NCI-H2029 treated with DMSO at 0.1 percent for 48 hours (cell line): ENCODE results near the gene CCDC178.
"Not testable (repeated sequence)": the region's sequence is repeated elsewhere in the genome, so short reads cannot be mapped to it uniquely, and the experiment has no call there.

Experiments
- DNase-seq: peaks from one replicate; lab custom pipeline; 2025; lab: John Stamatoyannopoulos, UW

CCDC178 gene

DNA sequence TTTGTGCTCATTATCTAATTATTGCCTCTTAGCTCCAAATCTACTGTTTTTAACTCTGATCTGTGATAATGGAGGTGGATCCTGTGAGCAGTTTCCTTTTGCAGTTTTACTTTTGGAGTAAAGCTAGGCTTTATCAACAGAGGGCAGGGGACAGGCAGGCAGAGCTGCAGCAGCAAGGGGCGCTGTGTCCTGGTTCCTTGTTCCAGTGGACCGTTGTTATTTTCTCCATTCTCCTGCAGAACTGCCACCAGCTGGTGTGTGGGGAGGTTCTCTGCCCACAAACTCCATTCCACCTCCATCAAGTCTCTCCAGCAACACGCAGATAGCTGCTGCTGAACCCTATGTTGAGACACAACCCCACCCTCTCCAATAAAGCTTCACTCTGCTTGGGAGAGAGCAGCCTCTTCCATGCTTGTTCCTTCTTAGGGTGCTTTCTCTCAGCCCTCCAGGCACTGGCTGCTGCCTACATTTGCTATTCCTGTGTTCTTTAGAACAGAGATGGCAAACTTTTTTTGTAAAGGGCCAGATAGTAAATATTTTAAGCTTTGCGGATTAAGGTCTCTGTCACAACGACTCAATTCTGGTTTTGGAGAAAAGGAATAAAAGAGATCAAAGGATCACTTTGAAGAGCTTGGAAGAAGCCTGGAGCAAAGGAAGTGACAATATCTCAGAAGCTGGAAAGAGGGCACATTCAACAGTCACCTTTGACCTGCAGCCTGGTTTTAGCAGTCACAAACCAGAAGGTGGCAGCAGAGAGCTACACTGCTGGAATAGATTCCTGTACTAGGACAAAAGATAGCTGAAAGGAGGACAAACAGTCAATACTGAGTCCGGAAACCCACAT is 208.8 kb downstream of the CCDC178 start:
- DNase-seq: peak; percentile 81

- DNase-seq: peak; percentile 94
Observed at GRCh38 chr18:33212363-33212762, 228.2 kb downstream of the CCDC178 start.

DNA sequence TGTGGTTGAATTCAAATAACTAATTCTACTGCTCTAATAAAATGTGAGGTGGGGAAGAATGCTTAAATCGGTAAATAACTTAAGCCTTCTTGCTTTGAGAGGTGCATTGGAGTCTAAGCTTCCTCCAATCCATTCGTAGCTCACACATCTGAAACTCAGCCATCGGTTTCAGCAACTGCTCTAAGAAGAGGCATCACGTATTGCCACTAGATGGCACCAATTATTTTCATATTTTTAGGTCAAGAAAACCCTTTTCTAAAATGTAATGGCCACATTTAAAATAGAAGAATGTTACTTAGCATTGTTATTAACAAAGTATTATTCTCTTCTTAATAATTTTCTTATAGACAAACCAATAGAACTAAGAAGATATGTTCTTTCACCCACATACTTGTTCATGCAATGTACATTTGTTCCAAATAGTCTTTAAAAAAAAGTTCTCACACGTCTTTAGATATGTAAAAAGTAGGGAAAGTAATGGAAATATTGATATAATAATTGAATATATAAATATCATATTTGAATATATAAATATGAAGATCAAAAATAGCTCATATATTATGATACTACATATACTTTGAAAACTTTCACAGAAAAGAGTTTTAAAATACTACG is 229.8 kb downstream of the CCDC178 start:
- DNase-seq: peak; percentile 91

GRCh38 chr18:33205777-33206176 is 234.7 kb downstream of the CCDC178 start:
- no peak for DNase-seq

DNA sequence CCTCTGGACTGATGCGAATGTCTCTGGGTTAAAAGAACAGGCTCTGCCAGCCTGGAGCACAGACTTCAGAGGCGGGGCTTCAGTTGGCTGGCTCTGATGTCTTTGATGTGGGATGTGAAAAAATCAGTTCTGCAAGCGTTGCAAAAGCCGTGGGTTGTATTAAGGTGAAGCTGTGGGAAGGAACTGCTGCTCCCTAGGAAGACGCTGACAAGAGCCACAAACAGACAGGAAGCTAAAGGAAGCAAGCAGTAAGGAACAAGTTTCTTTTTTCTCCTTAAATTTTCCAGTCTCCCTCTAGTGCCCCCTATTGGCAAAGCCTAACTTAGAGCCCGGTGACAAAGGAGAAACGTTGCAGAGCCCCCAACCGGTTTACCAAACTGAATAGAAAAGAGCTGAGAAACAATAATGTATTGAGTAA is 239.0 kb downstream of the CCDC178 start:
- DNase-seq: no peak

DNA sequence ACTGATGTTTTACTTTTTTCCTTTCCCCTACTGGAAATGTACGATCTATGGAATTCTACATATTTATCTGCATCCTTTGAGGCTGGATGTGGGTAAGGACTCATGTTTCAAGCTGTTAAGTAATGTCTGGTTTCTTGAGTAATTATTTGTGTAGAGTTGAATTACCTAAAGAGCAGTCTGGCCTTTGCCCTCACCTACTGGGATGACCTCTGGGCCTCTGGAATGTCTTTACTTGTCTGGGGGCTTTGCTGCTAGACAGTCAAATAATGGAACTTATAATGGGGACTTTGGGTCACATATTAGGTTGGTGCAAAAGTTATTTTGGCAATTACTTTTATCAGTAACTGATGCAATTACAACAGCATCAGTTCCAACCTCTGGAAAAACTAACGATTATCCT is 244.7 kb downstream of the CCDC178 start:
- DNase-seq: no peak

DNA sequence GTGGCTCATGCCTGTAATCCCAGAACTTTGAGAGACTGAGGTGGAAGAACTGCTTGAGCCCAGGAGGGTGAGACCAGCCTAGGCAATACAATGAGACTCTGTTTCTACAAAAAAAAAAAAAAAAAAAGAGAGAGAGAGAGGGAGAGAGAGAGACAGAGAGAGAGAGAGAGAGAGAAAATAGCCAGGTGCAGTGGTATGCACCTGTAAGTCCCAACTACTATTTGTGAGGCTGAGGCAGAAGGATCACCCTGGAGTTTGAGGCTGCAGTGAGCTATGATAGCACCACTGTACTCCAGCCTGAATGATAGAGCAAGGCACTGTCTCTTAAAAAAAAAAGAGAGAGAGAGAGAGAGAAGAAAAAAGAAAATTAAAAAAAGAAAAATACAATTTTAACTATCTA is 245.7 kb downstream of the CCDC178 start:
- no peak for DNase-seq

GRCh38 chr18:33184958-33185357 is 255.6 kb downstream of the CCDC178 start:
- DNase-seq: no peak

- no peak for DNase-seq
Observed at GRCh38 chr18:33184175-33184574, 256.3 kb downstream of the CCDC178 start.

GRCh38 chr18:33183136-33183535 is 257.4 kb downstream of the CCDC178 start:
- DNase-seq: no peak

GRCh38 chr18:33181016-33181415 is 259.5 kb downstream of the CCDC178 start:
- DNase-seq: no peak

GRCh38 chr18:33169218-33169617 is 271.3 kb downstream of the CCDC178 start:
- DNase-seq: no peak

DNA sequence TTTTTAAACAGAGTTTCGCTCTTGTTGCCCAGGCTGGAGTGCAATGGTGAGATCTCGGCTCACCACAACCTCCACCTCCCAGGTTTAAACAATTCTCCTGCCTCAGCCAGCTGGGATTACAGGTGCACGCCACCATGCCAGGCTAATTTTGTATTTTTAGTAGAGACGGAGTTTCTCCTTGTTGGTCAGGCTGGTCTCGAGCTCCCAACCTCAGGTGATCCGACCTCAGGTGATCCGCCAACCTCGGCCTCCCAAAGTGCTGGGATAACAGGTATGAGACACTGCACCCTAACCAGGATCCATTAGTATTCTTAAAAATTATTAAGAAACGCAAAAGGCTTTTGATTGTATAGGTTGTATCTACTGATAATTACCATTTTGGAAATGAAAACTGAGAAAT is 276.4 kb downstream of the CCDC178 start:
- not testable (repeated sequence) for DNase-seq

GRCh38 chr18:33161131-33161530 is 279.4 kb downstream of the CCDC178 start:
- DNase-seq: no peak

GRCh38 chr18:33159151-33159550 is 281.4 kb downstream of the CCDC178 start:
- DNase-seq: no peak

DNA sequence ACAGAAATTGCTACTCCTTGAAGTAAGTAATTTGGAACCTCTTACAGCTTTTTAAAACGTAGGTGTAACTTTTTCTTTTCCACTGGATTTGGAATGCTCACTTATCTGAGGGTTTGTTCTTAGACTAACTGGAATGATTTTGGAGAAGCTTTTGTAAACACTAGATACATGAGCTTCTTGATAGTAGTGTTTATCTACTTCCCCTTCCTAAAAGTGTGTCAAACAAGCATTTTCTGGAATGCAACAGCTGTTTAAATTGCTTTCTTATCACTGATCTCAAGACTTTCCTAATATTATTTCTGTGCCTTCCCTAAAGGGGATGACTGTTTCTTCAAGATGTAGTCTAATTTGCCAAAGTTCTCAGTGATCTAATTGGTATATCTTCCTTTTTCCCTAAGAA is 282.6 kb downstream of the CCDC178 start:
- no peak for DNase-seq

GRCh38 chr18:33156906-33157470 is 283.5 kb downstream of the CCDC178 start:
- DNase-seq: no peak

GRCh38 chr18:33154049-33154448 is 286.5 kb downstream of the CCDC178 start:
- no peak for DNase-seq

GRCh38 chr18:33152376-33152775 is 288.1 kb downstream of the CCDC178 start:
- no peak for DNase-seq

GRCh38 chr18:33147811-33148210 is 292.7 kb downstream of the CCDC178 start:
- DNase-seq: not testable (repeated sequence)

- DNase-seq: no peak
Observed at GRCh38 chr18:33146014-33146413, 294.5 kb downstream of the CCDC178 start.

- DNase-seq: no peak
Observed at GRCh38 chr18:33135951-33136660, 304.4 kb downstream of the CCDC178 start.

DNA sequence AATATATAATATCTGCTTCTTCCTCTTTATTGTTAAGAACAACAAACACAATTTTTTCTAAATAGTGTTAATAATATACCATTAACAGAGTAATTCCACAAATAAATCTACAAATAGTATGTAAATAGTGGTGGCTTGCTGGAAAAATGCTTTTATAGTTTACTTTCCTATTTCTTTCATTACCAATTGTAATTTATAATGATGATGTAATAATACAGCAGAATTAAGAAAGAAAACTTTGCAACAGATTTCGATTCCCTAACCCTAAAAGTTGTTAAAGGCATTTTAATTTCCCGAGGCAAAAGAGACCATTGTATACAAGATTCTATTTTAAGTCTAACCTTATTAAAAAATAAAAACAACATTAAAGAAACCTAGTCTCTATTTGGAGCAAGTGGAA is 307.9 kb downstream of the CCDC178 start:
- no peak for DNase-seq
